Activated naive CD4-positive, alpha-beta T cell treated with anti-CD3 and anti-CD28 coated beads, Interleukin-2, amount 50 U/mL, for 72 hours (primary cell): Measurements from ENCODE around the gene SDHA. TPM values are rescaled to one million over a fixed set of nuclear protein-coding genes. Genes with fewer than 3 reads are reported as not detected.
"Not testable (repeated sequence)": the region's sequence is repeated elsewhere in the genome, so short reads cannot be mapped to it uniquely, and the experiment has no call there.

Experiments
- ATAC-seq, 2 donors: fragments of 150-1000 bp; cut with Tn5 transposase; 2 replicates each; pipeline ENCODE4 v1.10.0; 2021; ENCODE audit warnings: mild to moderate bottlenecking in 2 of 2, moderate library complexity in 2 of 2
- DNase-seq, 2 donors: peaks; one replicate each; pipeline ENCODE4 v3.0.0; 2021 to 2022; ENCODE audit warnings: low spot score in 2 of 2
- H3K27ac Mint-ChIP-seq, 2 donors: one replicate each; pipeline ENCODE4 v1.8.0; 2022; ENCODE audit warnings: mild to moderate bottlenecking in 2 of 2, mixed read lengths in 2 of 2
- H3K36me3 Mint-ChIP-seq, 2 donors: one replicate each; pipeline ENCODE4 v1.8.0; 2022; ENCODE audit warnings: mixed read lengths in 2 of 2
- H3K9me3 Mint-ChIP-seq, 2 donors: one replicate each; pipeline ENCODE4 v1.8.0; 2022; ENCODE audit warnings: mixed read lengths in 2 of 2
- total RNA-seq, 2 donors: library from RNA; stranded (reverse); gene quantifications; one replicate each; pipeline ENCODE4 v1.2.3, GENCODE V29; 2022

Gene SDHA
- total RNA-seq, 2 donors from 2014 or later = 156 to 198 TPM

DNA sequence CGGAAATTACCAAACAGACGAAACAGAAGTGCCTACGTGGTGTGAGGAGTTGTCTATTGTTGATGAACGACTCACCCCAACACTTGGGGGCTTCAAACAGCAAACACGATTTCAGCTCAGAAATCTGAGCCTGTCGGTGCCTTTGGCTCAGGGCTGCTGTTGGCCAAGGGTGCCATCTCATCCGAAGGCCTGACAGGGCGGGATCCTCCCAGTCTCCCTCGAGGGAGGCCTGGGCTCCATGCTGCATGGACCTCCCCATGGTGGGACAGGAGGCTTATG, 25.5 kb upstream of the SDHA start:
- no peaks in the 10 kb centered on the region for H3K9me3 Mint-ChIP-seq
- no peaks in the 10 kb centered on the region for H3K36me3 Mint-ChIP-seq
- peak overlapping the region in 1 of 2 donors; percentile 32 for H3K27ac Mint-ChIP-seq
- ATAC-seq (no peak), DNase-seq (no peak)

- DNase-seq = no peak
- Mint-ChIP-seq H3K36me3 (no peaks in the 10 kb centered on the region), H3K27ac (peak overlapping the region in 1 of 2 donors; percentile 32), H3K9me3 (no peaks in the 10 kb centered on the region)
- no peak for ATAC-seq
These were observed 24.9 kb upstream of the SDHA start for GRCh38 chr5:192970-193831.

DNA sequence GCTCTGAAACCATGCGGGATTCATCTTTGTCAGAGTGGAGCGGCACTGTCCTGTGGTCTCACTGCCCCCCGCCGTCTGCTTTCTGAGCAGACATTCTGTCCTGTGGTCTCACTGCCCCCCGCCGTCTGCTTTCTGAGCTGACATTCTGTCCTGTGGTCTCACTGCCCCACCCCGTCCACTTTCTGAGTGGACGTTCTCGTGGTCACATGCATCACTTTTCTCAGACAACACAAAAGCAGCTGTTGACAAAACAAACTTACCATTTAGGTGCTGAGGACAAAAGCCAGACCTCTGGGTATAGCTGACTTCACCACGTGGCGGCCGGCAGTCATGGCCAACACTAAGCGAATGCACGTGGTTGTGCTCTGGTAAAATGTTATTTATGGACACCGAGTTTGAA, 24.0 kb upstream of the SDHA start:
- ATAC-seq (no peak), DNase-seq (no peak)
- Mint-ChIP-seq H3K9me3 (no peaks in the 10 kb centered on the region), H3K36me3 (no peaks in the 10 kb centered on the region), H3K27ac (no peak overlapping the region)

- Mint-ChIP-seq H3K9me3 (no peaks in the 10 kb centered on the region), H3K36me3 (no peaks in the 10 kb centered on the region), H3K27ac (no peak overlapping the region)
- DNase-seq (no peak), ATAC-seq (no peak)
These were observed 23.4 kb upstream of the SDHA start for GRCh38 chr5:194603-195209.

DNA sequence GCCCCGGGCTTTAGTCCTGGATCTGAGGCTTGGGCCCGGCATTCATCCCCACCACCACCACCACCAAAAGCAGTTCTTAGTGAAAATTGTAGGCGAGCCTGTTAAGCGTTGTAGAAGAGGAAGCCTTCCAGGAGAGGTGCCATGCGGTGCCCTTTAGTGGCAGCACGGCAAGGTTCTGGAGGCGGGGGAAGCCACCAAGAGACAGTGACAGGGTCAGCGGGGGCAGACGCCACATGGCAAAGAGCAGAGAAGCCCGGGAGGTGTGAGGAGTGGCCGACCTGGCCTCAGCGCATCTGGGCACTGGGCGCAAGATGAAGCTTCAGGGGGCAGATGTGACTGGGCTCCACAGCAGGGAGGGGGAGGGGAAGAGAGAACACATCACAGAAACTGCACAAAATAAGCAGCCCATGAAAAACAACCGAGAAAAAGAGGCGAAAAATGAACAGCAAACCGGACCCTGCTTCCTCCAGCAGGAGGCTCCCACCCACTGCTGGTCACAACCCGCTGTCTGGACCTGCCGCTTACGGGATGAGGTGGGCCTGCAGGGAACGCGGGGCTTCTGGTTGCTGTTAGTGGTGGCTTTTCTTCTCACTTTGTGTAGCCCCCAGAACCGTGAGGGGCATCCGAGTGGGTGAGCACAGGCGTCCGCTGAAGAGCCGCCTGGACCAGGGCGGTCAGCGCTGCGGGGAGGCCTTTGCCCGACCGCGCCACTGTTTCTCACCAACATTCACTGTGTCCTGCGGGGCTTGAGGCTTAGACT, 22.5 kb upstream of the SDHA start:
- H3K9me3 Mint-ChIP-seq = no peaks in the 10 kb centered on the region
- DNase-seq (no peak), ATAC-seq (no peak)
- no peaks in the 10 kb centered on the region for H3K36me3 Mint-ChIP-seq
- no peak overlapping the region for H3K27ac Mint-ChIP-seq

- Mint-ChIP-seq H3K9me3 (no peaks in the 10 kb centered on the region), H3K36me3 (no peaks in the 10 kb centered on the region), H3K27ac (no peak overlapping the region)
- no peak for DNase-seq
- ATAC-seq = no peak
These were observed 21.8 kb upstream of the SDHA start for GRCh38 chr5:196350-196749.

DNA sequence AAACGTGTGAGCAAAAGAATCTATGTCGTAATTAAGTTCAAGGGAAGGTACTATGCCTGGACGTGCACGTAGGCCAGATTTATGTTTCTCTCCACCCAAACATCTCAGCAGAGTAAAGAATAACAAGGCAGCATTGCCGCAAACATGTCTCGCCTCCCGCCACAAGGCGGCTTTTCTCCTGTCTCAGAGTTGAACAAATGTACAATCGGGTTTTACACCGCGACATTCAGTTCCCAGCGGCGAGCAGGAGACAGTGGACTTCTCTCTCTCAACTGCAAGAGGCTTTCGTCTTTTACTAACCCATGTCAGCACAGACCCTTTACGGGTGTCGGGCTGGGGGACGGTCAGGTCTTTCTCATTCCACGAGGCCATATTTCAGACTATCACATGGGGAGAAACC, 21.1 kb upstream of the SDHA start:
- ATAC-seq, H3K9me3 Mint-ChIP-seq, H3K36me3 Mint-ChIP-seq, DNase-seq, H3K27ac Mint-ChIP-seq: not testable (repeated sequence)

- Mint-ChIP-seq H3K27ac (no peak overlapping the region), H3K9me3 (no peaks in the 10 kb centered on the region), H3K36me3 (peaks cover 0 to 4% of the 10 kb centered on the region in 2 donors)
- ATAC-seq (no peak), DNase-seq (no peak)
These were observed 20.1 kb upstream of the SDHA start for GRCh38 chr5:197892-198489.

DNA sequence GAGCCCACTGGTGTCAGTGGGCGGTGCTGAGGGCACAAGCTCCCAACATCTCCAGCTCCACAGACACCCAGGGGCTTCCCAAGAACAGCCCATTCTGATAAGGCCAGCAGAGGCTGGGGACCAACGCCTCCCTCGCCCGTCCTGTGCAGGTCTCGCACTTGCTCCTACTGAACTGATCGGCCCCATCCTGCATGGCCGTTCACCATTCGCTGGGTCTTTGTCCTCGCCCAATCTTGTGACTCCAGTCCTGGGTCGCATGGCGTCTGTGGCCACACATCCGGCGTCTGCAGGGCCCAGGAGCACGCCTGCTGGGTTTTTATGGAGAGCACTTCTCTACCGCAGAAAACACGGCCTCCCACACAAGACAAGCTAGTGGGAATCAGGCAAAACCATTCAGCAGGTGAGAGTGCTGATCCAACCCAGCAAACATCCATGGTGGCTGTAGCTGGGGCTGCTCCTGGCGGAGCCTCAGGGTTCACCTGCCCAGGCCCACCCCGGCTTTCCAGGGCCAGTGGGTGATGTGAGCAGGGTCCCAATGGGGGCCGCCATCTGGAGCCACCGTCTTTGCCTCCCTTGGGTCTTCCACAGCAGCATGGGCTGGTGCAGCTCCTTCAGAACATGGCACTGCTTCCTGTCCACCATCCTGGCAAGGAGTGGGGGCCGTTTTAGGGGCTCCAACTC, 19.5 kb upstream of the SDHA start:
- ATAC-seq (no peak), DNase-seq (no peak)
- Mint-ChIP-seq H3K36me3 (peaks cover 0 to 4% of the 10 kb centered on the region in 2 donors), H3K27ac (no peak overlapping the region), H3K9me3 (no peaks in the 10 kb centered on the region)

DNA sequence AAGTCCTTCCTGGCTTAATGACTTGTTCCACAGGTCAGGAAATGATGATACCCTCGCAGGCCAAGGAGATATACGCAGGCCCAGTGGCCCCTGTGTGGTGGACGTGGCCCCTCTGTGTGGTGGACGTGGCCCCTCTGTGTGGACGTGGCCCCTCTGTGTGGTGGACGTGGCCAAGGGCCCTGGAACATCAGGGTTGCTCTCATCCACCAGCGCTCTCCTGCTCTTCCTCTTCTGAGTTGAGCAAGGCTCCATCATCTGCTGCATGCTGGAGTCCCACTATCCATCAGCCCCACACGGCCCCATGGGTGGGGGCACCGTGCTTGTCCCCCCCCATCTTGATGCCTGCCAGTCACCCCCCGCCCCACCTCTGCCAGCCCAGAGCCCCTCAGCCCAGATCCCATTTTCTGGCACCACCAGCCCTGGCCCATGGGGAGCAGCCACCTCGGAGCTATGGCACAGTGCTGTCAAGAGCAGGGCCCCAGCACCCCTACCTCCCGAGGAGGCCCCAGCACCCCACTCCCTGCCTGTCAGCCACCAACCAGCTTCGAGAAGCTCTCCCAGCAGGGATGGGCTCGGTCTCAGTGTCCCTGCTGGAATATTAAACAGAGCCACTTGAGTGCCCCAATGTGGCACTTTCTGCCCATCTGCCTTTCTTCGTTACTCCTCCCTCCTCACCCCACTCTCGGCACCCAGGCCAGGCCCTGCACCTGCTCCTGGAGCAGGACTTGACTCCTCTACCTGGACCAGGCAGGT, 18.7 kb upstream of the SDHA start:
- peaks cover 0 to 4% of the 10 kb centered on the region in 2 donors for H3K36me3 Mint-ChIP-seq
- H3K27ac Mint-ChIP-seq = no peak overlapping the region
- ATAC-seq = peak in 1 of 2 donors; percentile 7

DNA sequence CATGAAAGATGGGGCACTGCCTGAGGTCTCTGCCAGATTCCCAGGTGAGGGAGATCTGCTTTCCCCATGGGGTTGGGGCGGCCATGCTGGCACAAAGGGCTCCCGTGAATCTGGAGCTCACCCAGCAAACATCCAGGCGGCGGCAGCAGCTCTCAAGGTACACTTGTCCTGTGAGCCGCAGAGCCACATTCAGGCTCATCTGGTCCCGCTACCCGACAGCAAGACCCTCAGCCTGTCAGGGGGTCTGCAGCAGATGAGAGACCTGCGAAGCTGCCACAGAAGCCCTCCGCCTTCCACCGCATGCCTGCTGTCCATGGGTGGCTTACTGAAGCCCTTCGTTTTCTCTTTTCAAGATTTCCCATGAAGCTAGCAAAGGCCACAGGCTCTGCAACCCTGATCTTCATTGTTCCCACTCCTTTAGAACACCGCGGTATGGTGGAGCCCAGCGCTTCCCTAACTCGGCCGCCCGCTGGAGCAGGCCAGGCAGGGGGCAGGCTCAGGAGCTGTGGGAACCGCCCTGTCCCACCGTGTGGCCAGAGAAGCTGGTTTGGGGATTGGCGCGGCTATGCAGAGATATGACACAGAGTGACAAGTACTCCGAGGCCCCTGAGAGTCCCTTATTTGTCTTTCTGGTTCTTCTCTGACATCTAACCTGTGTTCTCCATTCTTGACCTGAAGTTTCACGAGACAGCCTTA, 18.0 kb upstream of the SDHA start:
- DNase-seq (no peak), ATAC-seq (no peak)
- no peak overlapping the region for H3K27ac Mint-ChIP-seq
- no peaks in the 10 kb centered on the region for H3K9me3 Mint-ChIP-seq
- H3K36me3 Mint-ChIP-seq = peaks cover 0 to 8% of the 10 kb centered on the region in 2 donors

More for the DNA sequence above, 18.7 kb upstream of the SDHA start:
- no peak for DNase-seq
- no peaks in the 10 kb centered on the region for H3K9me3 Mint-ChIP-seq

DNA sequence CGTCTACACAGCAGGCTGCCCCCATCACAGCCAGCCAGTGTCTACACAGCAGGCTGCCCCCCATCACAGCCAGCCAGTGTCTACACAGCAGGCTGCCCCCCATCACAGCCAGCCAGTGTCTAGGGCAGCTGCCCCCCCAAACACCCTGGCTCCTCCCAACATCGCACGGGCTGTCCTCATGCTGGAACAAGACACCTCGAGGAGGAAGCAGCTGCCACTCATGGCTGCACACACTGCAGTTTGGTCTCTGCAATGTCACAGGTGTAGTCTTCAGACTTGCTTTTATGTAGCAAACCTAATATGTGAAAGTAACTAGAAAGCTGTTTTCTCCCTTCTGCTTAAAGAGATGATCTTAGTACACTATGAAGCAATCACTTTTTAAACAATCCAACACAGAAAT, 17.1 kb upstream of the SDHA start:
- ATAC-seq = no peak
- peaks cover 0 to 17% of the 10 kb centered on the region in 2 donors for H3K36me3 Mint-ChIP-seq
- no peak overlapping the region for H3K27ac Mint-ChIP-seq
- DNase-seq = no peak
- H3K9me3 Mint-ChIP-seq = no peaks in the 10 kb centered on the region

DNA sequence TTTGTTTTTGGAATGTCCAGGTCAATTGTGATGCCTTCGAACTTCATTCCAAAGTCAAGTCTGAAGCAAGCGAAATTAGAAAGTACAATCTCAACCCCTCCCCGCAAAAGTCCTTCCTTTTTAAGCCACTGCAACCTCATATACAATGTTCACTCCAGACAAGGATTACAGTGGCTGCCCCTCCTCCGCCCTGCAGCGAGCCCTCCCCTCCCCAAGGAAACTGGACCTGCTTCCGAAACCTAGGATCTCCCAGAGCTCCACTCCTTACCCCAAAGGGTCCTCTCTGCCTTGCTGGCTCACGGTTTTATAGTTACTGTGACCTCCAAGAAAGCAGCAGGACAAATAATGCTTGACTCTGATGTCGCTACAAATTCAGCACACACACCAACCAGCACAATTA, 16.4 kb upstream of the SDHA start:
- DNase-seq (no peak), ATAC-seq (no peak)
- Mint-ChIP-seq H3K36me3 (peaks cover 0 to 18% of the 10 kb centered on the region in 2 donors), H3K27ac (no peak overlapping the region), H3K9me3 (no peaks in the 10 kb centered on the region)

GRCh38 chr5:203246-203930, 14.7 kb upstream of the SDHA start:
- Mint-ChIP-seq H3K9me3 (no peaks in the 10 kb centered on the region), H3K27ac (no peak overlapping the region), H3K36me3 (peaks cover 0 to 18% of the 10 kb centered on the region in 2 donors)
- DNase-seq = no peak
- no peak for ATAC-seq

- Mint-ChIP-seq H3K9me3 (no peaks in the 10 kb centered on the region), H3K27ac (no peak overlapping the region), H3K36me3 (peaks cover 0 to 18% of the 10 kb centered on the region in 2 donors)
- ATAC-seq = no peak
- no peak for DNase-seq
These were observed 14.1 kb upstream of the SDHA start for GRCh38 chr5:204001-204400.
